SKM-1 (cell line): ENCODE data around the gene CRHR1.

Experiments used
- DNase-seq: peaks from one replicate; lab custom pipeline; 2025; ENCODE audit not compliant: unreplicated experiment; lab: John Stamatoyannopoulos, UW

Gene CRHR1

DNA sequence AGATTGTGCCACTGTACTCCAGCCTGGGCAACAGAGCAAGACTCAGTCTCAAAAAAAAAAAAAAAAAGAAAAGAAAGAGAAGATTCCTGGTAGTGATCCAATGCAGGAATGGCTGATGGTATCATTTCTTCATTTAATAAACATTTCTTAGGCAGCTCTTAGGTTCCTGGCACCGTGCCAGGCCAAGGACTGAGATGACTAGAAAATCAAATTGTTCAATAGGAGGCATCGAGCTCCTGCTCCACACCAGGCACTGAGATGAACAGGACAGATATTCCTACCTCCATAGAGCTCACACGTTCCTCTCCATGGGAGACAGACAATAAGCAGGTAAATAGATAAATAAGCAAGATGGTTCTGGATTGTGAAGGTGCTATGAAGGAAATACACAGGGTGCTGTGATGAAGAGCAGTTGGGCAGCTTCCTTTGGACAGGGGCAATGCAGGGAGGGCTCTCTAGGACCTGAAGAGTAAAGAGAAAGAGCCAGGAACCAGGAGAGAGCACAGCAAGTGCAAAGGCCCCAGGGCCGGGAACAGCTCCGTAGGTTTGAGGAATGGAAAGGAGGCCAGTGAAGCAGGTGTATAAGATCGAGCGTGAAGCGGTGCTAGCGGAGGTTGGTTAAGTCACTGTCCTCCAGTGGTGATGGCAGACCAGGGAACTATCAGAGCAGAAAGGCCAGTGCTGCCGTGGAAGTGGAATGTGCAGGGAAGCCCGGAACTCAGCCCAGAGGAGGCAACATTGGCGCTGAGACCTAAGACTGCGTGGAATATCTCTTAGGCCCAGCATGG is 26.5 kb upstream of the CRHR1 start:
- no peak for DNase-seq

DNA sequence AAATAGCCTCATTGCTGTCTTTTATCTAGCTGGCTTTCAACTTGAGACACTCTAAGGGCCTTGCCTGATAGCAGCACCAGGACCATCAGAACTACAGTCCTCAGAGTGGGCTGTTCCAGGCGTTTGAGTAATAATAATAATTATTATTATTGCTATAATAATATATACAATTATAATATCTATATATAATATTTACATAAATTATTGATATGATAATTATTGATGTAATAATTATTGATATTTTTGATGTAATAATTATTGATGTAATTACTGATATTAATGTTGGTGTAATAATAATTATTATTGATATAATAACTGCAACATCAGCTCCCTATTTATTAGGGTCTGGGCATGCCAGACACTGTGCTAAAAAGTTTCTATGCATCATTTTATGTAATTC is 25.6 kb upstream of the CRHR1 start:
- no peak for DNase-seq

DNA sequence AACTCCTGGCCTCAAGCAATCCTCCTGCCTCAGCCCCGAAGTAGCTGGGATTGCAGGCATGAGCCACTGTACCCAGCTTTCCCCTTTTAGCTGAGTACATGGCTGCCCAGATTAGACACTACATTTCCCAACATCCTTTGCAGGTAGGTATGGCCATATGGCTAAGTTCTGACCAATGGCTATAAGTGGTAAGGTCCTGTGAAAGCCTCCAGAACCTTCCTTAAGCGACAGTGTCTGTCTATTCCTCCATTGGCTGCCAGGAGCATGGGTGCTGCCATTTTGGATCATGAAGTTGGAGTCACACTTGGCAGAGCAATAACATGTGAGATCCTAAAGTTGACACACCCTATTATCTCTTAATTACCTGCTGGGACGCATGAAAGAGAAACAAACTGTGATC is 24.4 kb upstream of the CRHR1 start:
- DNase-seq: no peak

DNA sequence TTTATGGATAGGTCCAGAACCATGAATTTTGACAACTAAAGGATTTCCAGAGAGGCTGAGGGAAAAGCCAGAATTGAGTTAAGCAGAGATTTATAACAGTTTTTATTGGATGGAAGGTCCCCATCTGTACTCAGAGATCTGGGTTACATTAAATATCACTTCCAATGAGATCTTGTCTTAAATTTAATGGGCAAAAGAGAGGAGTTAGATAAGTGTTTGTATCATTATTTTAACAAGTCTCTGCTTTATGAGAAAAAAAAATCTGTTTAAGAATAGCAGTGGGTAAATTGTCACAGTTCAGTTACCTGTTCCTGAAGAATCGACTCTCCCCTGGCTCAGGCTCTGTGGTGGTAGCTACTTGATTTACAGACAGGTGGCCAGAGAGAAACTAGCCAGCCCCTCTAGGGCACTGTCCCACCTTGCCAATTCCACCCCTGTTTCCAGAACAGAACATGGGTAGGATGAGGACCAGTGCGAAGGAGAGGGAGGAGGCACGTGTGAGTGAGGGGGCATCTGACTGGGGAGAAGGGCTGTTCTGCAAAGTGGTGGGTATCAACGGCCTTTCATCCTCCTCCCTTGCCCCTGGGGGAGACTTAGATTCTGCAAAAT is 22.1 kb upstream of the CRHR1 start:
- DNase-seq: no peak

DNA sequence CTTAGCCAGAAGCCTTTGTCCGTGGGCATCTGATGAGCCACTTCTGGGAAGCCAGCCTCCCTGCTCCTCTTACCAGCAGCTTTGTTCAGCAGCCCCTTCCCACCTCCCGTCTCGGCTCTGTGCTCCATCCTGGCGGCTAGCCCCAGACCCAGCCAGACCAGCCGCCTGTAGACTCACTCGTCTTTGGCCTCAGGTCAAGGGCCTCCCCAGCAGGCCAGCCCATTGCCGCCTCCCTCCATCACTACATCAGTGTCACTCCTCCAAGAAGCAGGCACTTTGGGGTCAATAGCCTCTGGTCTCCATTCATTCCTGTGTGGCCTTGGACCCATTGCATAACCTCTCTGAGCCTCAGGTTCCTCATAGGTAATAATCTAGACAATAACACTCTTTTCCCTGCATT is 20.9 kb upstream of the CRHR1 start:
- no peak for DNase-seq

DNA sequence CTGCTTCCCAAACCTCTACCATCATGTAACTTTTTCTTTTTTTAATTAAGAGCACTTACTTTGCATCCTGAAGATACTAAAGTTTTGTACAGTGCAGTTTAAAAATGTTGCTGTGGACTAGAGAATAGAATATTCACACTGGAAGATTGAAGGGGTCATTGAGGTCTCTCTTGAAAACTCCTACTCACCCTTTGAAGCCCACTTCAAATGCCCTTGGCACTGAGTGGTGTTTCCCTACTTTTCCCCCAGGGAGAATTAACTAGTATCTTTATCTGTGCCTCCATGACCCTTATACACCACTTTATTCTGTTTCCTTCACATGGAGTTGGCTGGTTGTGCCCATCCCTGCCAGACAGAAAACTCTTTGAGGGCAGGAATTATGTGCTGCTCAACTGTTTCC is 19.6 kb upstream of the CRHR1 start:
- no peak for DNase-seq

DNA sequence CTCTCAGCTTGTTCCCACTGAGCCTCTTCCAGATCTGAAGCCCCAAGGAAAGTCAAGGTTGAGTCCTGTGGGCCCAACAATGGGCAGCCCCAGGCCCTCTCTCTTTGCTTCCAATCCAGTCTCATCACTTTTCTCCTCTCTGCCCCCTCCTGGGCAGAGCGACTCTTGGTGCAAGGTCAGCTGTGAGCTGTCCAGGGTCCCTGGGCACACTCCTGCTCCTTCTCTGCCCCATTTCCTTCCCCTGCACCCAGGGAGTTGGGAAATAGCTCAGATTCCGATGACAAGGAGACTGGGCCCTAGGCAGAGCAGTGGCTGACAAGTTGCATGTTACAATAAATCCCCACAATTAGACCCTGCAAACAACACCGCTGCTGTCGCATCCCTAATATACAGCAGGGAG is 16.1 kb upstream of the CRHR1 start:
- DNase-seq: no peak

DNA sequence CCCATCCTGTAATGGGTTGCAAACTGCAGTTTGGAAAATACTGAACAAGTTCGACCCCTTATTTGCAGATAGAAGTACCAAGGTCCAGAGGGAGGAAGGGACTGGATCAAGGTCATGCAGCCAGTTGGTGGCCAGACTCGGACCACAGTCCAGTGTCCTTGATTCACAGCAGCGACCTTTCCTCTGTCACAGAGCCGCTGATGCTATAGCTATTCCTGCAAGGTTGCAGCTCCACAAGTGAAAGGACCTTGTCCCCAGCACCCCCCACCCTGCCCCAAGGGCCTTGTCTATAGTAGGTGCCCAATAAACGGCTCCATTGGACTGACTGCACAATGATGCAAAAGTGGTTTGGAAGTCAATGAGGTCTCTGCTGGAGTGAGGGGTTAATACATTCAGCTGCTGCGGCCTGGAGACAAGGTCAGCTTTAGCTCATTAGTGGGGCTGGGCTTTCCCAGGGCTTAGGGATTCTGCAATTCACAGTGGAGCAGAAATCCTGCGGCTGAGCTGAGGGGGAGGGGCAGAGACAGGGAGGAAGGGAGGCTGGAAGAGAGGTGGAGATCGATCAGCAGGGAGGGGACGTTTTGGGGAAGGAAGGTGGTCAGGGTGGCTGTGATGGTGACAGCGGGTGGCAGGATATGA is 13.4 kb upstream of the CRHR1 start:
- no peak for DNase-seq

DNA sequence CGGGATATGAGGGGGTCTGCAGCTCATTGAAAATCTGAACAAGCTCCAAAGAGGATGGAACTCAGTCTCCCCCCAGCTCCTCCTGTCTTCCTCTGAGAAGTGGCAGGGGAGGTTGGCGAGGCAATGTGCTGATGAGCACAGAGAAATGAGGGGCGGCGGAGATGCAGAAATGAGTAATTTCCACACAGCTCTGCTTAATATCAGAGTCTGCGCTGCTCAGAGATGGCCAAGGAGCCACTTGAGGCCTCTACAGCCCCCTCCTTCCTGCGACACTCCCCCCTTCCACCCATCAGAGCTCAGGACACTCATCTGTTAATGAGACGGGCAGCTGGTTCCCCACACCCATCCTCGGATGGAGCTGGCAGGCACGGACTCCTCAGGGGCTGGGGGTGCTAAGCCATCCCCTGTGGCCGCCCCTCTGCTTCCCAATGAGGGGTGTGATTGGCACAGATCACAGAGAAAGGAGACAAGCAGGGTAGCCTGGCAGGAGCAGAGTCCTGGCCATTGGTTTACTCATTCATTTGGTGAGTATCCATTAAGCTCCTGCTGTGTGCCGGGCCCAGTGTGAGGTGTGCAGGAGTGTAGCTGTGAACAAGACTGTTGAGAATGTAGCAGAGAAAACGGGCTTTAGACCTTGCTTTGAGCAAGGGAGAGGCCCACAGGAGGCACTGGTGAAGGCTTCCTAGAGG is 12.7 kb upstream of the CRHR1 start:
- no peak for DNase-seq

DNA sequence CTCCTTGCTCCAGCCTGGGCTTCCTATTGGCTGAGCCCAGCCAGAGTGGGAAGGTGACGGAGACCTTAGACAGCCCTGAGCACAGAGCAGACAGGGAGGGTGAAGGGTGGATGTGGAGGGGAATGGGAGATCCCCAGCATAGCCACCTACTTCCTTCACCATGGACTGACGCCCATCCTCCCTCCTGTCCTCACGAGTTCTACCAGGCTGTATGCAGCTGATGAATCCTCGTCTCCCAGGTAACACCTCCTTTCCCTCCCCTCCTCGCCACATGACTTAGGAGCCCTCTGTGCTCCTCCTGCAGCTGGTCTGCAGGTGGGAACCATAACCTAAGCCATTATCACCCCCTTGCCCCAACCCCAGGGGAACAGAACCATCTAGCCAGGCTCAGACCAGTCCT is 9.0 kb upstream of the CRHR1 start:
- no peak for DNase-seq

DNA sequence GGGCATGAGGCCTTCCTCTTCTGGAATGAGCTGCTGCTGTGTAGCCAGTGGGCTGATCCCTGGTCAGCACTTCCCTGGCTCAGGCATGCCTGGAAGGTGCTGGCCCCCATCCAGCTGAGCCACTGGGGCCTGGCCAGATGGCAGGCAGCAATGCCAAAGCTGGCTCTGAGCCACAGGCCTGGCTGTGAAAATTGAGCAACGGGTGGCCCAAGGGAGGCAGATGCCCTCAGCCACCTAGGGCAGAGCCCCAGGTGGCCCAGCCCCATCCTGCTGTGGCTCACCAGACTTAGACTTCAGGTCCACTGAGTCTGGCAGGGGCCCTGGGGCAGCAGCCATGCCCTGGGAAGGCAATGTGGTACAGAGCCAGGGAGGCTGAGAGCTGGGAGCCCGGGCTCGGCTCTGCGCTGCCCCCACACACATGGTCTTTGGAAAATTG is 8.5 kb upstream of the CRHR1 start:
- no peak for DNase-seq

DNA sequence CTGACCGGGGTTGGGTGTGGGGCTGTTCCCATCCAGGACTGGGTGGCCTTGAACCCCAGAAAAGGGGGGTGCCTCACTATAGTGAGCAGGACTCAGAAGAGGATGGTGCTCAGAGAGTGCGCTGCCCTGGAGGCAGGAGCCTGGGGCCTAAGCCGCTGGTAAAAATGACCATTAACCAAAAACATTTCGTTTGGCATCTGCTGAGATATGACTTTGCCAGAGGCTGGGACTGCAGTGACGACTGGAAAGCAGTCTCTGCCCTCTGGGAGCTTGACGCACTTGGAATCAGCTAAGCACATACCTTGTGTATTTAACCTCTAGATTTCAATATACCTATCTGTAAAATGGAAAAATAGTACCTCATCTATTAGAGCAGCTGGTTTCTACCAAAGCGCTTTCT is 7.2 kb upstream of the CRHR1 start:
- DNase-seq: no peak

DNA sequence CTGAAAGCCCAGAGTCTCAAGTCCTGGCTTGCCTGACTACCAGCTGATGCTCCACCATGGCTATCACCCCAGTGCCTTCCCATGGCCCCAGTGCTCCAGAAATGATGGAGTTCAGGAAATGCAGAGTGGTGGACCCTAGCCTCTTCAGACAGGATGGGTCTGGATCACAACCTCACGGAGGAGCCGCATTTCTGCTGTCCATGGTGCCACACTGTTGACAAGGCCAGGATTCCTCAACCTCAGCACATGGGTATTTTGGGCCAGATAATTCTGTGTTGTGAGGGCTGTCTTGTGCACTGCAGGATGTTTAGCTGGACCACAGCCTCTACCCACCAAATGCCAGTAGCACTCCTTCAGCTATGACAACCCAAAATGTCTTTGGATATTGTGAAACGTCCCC is 6.7 kb upstream of the CRHR1 start:
- DNase-seq: no peak

DNA sequence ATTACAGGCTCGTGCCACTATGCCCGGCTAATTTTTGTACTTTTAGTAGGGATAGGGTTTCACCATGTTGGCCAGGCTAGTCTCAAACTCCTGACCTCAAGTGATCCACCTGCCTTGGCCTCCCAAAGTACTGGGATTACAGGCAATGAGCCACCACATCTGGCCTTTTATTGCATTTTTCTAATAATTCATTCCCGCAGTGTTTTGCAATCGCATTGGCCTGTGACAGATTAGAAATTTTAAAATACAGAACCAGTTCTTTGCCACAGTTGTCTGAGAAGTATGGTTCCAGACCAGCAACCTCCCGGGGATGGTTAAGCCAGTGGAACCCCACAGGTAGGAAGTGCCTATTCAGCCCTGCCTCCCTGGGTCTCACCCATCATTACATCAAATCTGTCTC is 3.2 kb upstream of the CRHR1 start:
- no peak for DNase-seq

DNA sequence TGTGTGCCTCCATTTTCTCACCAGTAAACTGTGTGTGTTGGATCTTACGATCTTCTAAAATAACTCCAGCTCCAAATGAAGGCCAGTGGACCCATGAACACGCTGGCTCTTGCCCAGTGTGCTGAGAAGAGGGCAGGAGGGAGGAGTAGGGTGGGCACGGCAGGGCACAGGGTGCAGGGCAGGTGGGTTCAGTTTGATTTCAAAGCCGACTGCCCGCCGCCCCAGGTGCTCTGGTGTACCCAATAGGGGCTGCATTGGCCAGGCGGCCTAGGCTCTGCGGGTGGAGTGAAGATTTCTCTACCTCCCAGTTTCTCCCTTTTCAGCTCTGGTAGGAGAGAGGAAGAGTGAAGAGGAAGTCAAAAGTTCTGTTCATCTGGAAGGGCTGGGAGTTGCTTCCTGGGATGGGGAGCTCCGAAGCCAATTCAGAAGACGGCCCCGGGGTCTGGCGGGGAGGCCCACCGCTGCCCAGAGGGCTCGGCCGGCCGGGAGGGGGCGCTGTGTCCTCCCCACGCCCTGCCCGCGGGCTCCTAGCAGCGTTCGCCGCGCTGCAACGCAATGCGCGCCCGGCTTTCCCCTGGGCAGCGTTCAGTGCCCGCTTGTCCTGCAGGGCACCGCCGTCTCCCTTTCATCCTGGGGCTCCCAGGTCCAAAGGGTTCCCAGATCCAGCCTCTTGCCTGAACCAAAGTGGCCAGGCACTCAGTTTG is 1.1 kb upstream of the CRHR1 start:
- DNase-seq: no peak

DNA sequence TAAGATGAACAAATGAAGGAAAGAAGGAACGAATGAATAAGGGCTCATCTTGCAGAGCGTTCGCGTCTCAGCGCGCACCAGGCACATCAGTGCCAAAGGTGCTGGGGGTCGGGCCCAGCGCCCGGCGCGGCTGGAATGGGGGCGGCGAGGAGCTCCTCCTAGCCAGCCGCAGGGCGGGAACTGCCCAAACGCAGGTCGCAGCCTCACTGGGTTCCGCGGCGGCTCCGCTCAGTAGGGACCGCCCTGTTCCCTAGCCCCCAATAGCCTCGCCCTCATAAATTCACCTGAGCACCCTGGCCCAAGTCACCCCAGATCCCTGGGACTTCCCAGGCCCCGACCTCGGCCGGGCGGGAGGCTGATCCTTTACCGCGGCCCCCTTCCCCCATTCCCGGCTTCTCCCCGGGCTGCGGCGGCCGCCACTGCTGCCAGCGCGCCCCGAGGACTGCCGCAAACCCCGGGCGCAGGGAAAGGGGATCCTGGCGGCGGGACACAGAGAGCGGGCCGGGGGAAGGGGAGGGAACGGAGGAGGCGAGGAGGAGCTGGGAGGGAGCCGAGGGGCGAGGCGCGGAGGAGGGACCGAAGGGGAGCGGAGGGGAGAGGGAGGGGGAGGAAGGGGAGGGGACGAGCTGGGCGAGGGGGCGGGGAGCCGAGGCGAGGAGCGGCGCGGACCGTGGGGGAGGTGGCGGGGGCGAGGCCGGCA is 377 bp upstream of the CRHR1 start:
- no peak for DNase-seq

DNA sequence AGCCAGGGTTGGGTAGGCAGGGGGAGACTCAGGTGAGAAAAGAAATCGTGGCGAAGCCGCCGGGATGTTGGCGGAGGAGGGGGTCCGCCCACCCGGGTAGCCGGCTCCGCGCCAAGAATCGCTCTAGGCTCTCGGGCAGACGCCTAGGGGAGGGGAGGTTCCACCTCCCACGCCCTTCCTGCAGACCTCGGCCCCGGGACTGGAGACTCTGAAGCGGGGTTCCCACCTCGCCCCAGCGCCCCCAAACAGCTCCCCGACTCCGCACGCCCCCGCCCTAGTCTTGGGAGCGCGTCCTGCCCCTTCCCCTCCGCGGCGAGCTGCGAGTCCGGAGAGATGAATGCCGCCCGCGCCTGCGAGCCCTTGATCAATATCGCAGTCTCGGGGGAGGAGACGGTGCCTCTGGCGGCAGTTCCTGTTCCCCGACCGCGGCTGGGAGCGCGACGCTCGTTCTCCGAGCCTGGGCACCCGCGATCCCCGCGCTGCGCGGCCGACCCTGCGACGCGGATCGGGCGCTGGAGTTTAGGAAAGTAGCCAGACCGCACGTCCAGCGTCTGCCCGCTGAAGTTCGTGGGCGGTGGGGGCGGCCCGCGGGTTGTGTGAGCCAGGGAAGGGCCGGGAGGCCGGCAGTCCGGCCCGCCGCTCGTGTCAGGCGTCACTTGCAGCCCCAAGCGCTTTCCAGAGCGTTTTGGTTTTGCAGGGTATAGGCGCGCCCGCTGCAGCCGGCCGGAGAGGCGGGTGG is 790 bp downstream of the CRHR1 start:
- DNase-seq: no peak

DNA sequence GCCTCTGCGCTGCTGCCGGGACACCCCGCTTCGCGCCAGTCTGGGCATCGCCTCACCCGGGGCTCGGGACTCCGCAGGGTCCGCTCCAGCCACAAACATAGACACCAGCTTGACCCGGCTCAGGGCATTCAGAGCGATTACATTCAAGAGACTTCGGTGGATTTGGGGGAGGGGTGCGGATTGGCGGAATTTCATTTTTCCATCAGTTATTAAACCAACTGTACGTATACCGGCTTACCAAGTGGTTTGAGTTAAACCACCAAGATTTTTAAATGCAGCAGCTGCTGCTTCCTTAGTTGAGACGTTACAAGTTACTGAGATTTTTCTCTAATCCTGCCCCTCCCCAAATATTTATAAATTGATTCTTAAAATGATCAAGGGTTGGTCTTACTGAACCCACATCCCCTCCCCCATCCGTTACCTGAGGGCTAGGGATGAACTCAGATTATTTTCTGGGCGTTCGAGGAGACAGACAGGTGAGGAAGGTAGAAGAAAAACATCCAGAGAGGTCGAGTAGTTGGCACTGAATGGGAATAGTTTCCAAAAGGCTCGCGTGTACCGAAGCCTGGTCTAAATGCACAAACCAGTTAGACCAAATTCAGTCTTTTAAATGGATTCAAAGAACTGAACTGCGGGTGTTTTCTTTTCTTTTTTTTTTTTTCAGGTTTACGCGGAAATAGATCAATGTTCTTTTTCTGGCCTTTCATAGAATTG is 1.5 kb downstream of the CRHR1 start:
- no peak for DNase-seq

DNA sequence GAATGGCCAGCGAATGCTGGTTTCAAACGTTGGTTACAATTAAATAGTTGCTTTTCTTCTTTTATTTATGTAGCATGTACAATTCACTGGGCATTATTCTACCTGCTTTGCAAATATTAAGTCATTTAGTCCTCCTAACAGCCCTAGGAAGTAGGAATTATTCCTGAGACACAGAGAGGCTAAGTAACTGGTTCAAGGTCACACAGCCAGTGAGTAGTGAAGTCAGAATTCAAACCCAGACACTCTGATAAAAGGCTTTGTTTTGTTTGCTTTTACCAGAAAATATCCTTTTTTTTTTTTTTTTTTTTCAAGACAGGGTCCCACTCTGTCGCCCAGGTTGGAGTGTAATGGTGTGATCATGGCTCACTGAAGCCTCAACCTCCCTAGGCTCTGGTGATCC is 2.2 kb downstream of the CRHR1 start:
- no peak for DNase-seq
